Epithelial cell of prostate (primary cell): ENCODE data around the gene OLFM1.

Experiments used
- DNase-seq: peaks from one replicate; pipeline ENCODE4 v3.0.0-alpha.2; 2011; ENCODE audit warnings: low read depth, low spot score
- H3K27ac ChIP-seq: fragments of 450-650 bp; 2 replicates; pipeline ENCODE4 v1.5.1; 2017; ENCODE audit warnings: mild to moderate bottlenecking

The OLFM1 gene

GRCh38 chr9:135086597-135087488 is 625 bp upstream of the OLFM1 start:
- no peak for DNase-seq
- no peak overlapping the region for H3K27ac ChIP-seq

- DNase-seq: no peak
- H3K27ac ChIP-seq: no peak overlapping the region
Measured at GRCh38 chr9:135087899-135088347, 455 bp downstream of the OLFM1 start.

GRCh38 chr9:135088348-135088978 is 995 bp downstream of the OLFM1 start:
- no peak overlapping the region for H3K27ac ChIP-seq
- DNase-seq: no peak

- no peak overlapping the region for H3K27ac ChIP-seq
- no peak for DNase-seq
Measured at GRCh38 chr9:135088979-135089847, 1.7 kb downstream of the OLFM1 start.

- no peak for DNase-seq
Measured at GRCh38 chr9:135090081-135090480, 2.6 kb downstream of the OLFM1 start.

GRCh38 chr9:135090547-135090946 is 3.1 kb downstream of the OLFM1 start:
- DNase-seq: no peak
- no peak overlapping the region for H3K27ac ChIP-seq

More at GRCh38 chr9:135090081-135090480, 2.6 kb downstream of the OLFM1 start:
- no peak overlapping the region for H3K27ac ChIP-seq

- no peak for DNase-seq
- H3K27ac ChIP-seq: no peak overlapping the region
Measured at GRCh38 chr9:135091545-135091944, 4.1 kb downstream of the OLFM1 start.

GRCh38 chr9:135093111-135093510 is 5.6 kb downstream of the OLFM1 start:
- DNase-seq: no peak
- H3K27ac ChIP-seq: no peak overlapping the region

- H3K27ac ChIP-seq: no peak overlapping the region
- DNase-seq: no peak
Measured at GRCh38 chr9:135093911-135094584, 6.6 kb downstream of the OLFM1 start.

GRCh38 chr9:135095470-135096407 is 8.3 kb downstream of the OLFM1 start:
- no peak overlapping the region for H3K27ac ChIP-seq
- DNase-seq: no peak

- no peak for DNase-seq
- no peak overlapping the region for H3K27ac ChIP-seq
Measured at GRCh38 chr9:135096408-135096895, 9.0 kb downstream of the OLFM1 start.

GRCh38 chr9:135098400-135099105 is 11.1 kb downstream of the OLFM1 start:
- no peak overlapping the region for H3K27ac ChIP-seq
- DNase-seq: no peak

- no peak overlapping the region for H3K27ac ChIP-seq
Measured at GRCh38 chr9:135099574-135099973, 12.1 kb downstream of the OLFM1 start.

GRCh38 chr9:135100241-135100681 is 12.8 kb downstream of the OLFM1 start:
- no peak overlapping the region for H3K27ac ChIP-seq

More at GRCh38 chr9:135099574-135099973, 12.1 kb downstream of the OLFM1 start:
- no peak for DNase-seq

GRCh38 chr9:135100725-135101410 is 13.4 kb downstream of the OLFM1 start:
- DNase-seq: no peak
- no peak overlapping the region for H3K27ac ChIP-seq

More at GRCh38 chr9:135100241-135100681, 12.8 kb downstream of the OLFM1 start:
- DNase-seq: no peak

- no peak for DNase-seq
Measured at GRCh38 chr9:135101486-135101885, 14.0 kb downstream of the OLFM1 start.

GRCh38 chr9:135101926-135102325 is 14.5 kb downstream of the OLFM1 start:
- DNase-seq: no peak

More at GRCh38 chr9:135101486-135101885, 14.0 kb downstream of the OLFM1 start:
- H3K27ac ChIP-seq: no peak overlapping the region

More at GRCh38 chr9:135101926-135102325, 14.5 kb downstream of the OLFM1 start:
- H3K27ac ChIP-seq: no peak overlapping the region
